Measurements from ENCODE around the gene LAIR2.
A peak's percentile ranks its signal among the peaks of the same experiment; 100 is the strongest.

Gene LAIR2

DNA sequence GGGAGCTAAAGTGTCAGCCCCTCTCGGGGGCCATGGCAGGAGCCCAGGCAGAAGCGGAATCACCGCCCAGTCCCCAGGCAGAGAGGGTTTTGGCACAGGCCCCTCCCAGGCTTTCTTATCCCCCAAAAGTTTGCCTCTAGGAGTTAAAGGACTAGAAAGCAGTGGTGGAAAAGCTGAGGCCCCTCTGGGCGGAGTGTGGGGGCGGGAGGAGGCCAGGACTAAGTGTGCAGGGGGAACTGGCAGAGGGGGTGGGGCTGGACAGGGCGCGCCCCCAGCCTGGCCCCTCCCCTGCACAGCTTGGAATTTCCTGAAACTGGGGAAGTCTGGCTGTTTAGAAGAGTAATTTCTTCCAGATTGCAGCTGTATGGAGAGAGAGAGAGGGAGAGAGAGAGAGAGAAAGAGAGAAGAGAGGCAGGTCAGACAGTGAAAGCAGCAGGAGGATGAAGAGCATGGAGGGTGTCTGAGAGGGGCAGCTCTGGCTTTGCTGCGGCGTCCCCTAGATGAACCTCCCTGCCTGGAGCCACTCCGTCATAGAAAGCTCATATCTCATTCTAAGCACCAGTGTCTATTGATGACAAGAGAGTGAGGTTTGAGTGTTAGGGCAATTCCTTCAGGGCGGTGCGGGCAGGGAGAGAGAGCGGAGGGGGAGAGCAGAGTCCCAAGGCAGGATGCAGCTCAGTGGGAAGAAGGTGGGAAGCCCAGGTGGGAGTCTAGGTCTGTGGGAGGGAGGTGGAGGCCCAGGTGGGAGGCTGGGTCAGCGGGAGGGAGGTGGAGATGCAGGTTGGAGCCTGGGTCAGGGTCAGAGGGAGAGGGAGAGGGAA is 29.4 kb upstream of the LAIR2 start, which contains the start of gene CDC42EP5:
TSS of gene CDC42EP5 (minus strand) at position 226 of the 821 bp plus-strand sequence. CDS start 7,749 bp downstream, outside the sequence.
- ATAC-seq (ENCODE audit: low read depth): peak; percentile 72

DNA sequence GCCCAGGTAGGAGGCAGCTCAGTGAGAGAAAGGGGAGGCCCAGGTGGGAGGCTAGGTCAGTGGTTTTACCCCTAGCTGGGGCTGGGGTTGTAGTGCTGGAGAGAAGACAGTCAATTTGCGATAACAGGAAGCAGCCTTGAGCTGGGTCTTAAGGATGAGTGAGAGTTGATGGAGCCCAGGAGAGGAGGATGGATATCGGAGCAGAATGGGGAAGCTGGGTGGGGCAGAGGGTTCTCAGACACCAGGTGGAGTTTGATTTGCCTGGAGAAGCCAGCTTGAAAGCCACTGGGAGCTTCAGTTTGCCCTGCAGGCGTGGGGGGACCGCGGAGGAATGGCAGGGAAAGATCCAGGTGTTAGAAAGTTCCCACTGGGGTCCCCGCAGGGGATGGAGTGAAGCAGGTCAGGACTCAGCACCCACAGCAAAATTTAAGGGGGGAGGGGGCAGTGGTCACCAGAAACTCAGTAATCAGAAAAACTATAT is 28.7 kb upstream of the LAIR2 start:
- no peak overlapping the region for H3K4me3 ChIP-seq (ENCODE audit: severe bottlenecking)
- peaks cover 13% of the 10 kb centered on the region for H3K4me1 ChIP-seq (ENCODE audit: insufficient read depth, poor library complexity, severe bottlenecking)
- ATAC-seq (ENCODE audit: low read depth): no peak; the same call in 2 of the 3 replicates
- H3K27me3 ChIP-seq (ENCODE audit: insufficient read depth, poor library complexity, severe bottlenecking): no peaks in the 10 kb centered on the region
- peak overlapping the region; percentile 34 for H3K27ac ChIP-seq (ENCODE audit: poor library complexity, severe bottlenecking)
- no peaks in the 10 kb centered on the region for H3K36me3 ChIP-seq (ENCODE audit: low read depth)
- H3K9me3 ChIP-seq (ENCODE audit: severe bottlenecking): no peaks in the 10 kb centered on the region
- DNase-seq (ENCODE audit: low spot score): no peak
- TF ChIP-seq, protein P1, sequence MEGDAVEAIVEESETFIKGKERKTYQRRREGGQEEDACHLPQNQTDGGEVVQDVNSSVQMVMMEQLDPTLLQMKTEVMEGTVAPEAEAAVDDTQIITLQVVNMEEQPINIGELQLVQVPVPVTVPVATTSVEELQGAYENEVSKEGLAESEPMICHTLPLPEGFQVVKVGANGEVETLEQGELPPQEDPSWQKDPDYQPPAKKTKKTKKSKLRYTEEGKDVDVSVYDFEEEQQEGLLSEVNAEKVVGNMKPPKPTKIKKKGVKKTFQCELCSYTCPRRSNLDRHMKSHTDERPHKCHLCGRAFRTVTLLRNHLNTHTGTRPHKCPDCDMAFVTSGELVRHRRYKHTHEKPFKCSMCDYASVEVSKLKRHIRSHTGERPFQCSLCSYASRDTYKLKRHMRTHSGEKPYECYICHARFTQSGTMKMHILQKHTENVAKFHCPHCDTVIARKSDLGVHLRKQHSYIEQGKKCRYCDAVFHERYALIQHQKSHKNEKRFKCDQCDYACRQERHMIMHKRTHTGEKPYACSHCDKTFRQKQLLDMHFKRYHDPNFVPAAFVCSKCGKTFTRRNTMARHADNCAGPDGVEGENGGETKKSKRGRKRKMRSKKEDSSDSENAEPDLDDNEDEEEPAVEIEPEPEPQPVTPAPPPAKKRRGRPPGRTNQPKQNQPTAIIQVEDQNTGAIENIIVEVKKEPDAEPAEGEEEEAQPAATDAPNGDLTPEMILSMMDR (IDR thresholded peaks at IDR 0.05; ENCODE audit: poor library complexity, severe bottlenecking): no peak

More for the DNA sequence above, 29.4 kb upstream of the LAIR2 start, which contains the start of gene CDC42EP5:
- peaks cover 13% of the 10 kb centered on the region for H3K4me1 ChIP-seq (ENCODE audit: insufficient read depth, poor library complexity, severe bottlenecking)
- no peaks in the 10 kb centered on the region for H3K27me3 ChIP-seq (ENCODE audit: insufficient read depth, poor library complexity, severe bottlenecking)
- H3K9me3 ChIP-seq (ENCODE audit: severe bottlenecking): no peaks in the 10 kb centered on the region
- H3K4me3 ChIP-seq (ENCODE audit: severe bottlenecking): peak within 1 kb of the TSS; percentile 28
- no peak for DNase-seq (ENCODE audit: low spot score)
- TF ChIP-seq, protein P1 (IDR thresholded peaks at IDR 0.05; ENCODE audit: poor library complexity, severe bottlenecking): no peak
- H3K27ac ChIP-seq (ENCODE audit: poor library complexity, severe bottlenecking): peak within 1 kb of the TSS; percentile 34
- no peaks in the 10 kb centered on the region for H3K36me3 ChIP-seq (ENCODE audit: low read depth)

DNA sequence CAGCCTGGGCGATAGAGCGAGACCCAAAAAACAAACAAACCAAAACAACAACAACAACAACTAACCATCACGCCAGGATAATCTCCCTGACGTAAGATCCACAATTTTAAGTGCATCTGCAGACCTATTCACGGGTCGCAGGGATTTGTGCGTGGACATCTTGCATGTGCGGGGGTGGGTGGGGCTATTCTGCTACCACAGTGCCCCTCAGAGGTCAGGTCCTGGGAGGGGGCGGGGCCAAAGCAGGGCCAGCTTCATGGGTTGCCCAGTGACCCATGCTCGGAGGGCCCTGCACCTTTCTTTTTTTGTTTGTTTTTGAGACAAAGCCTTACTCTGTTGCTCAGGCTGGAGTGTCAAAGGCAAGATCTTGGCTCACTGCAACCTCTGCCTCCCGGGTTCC is 26.9 kb upstream of the LAIR2 start:
- no peak for ATAC-seq (ENCODE audit: low read depth)
- no peak overlapping the region for H3K27ac ChIP-seq (ENCODE audit: poor library complexity, severe bottlenecking)

DNA sequence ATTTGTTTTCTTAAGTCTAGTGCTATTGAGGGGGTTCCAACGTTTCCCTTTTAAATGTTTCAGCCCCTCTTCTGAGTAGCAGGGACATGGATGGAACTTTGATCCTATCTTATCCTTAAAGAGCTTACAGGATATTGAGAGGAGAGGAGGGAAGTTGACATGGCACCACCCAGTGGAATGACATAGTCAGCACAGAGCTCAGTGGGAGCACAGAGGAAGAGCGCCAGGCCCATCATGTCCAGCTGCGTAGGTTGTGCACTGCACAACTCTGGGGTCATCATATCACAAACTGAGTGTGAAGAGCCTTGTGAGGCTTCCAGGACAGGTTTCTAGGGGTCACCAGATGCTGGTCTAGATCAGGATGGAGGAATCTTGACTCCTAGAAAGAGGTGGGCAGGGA is 25.0 kb upstream of the LAIR2 start:
- ATAC-seq (ENCODE audit: low read depth) (peak; percentile 62; the same call in 2 of the 3 replicates), DNase-seq (ENCODE audit: low spot score) (no peak)

More for the DNA sequence above, 26.9 kb upstream of the LAIR2 start:
- Histone ChIP-seq H3K27me3 (ENCODE audit: insufficient read depth, poor library complexity, severe bottlenecking) (no peaks in the 10 kb centered on the region), H3K9me3 (ENCODE audit: severe bottlenecking) (no peaks in the 10 kb centered on the region), H3K36me3 (ENCODE audit: low read depth) (no peaks in the 10 kb centered on the region), H3K4me1 (ENCODE audit: insufficient read depth, poor library complexity, severe bottlenecking) (peaks cover 2% of the 10 kb centered on the region), H3K4me3 (ENCODE audit: severe bottlenecking) (no peak overlapping the region)
- no peak for DNase-seq (ENCODE audit: low spot score)
- TF ChIP-seq, protein P1 (IDR thresholded peaks at IDR 0.05; ENCODE audit: poor library complexity, severe bottlenecking): no peak

More for the DNA sequence above, 25.0 kb upstream of the LAIR2 start:
- no peaks in the 10 kb centered on the region for H3K27me3 ChIP-seq (ENCODE audit: insufficient read depth, poor library complexity, severe bottlenecking)
- no peak overlapping the region for H3K4me3 ChIP-seq (ENCODE audit: severe bottlenecking)
- H3K4me1 ChIP-seq (ENCODE audit: insufficient read depth, poor library complexity, severe bottlenecking): no peaks in the 10 kb centered on the region
- H3K9me3 ChIP-seq (ENCODE audit: severe bottlenecking): no peaks in the 10 kb centered on the region
- TF ChIP-seq, protein P1 (IDR thresholded peaks at IDR 0.05; ENCODE audit: poor library complexity, severe bottlenecking): no peak
- H3K36me3 ChIP-seq (ENCODE audit: low read depth): no peaks in the 10 kb centered on the region
- H3K27ac ChIP-seq (ENCODE audit: poor library complexity, severe bottlenecking): no peak overlapping the region

Measured in RWPE2 (cell line).